ENCODE data around the gene SLF1.

DNA sequence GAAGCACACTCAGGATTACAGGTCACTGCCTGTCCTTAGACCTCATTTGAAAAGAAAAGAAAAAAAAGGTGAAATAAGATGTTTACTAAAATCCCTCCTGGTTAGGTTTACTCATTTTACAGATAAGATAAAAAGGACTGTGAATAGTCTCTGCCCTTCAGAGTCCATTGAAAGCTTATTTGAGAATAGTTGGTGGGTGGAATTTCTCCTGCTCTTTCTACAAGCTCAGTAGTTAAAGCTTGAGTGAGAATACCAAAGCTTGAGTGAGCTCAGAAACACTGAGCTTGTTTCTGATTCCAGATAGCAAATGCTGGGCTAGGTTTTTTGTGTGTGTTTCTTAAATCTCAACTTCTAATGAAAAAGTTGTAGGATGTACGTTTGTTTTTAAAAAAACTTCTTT, 106.7 kb downstream of the SLF1 start:
- no peak for TF ChIP-seq CTCF (IDR thresholded peaks at IDR 0.05; ENCODE audit: insufficient read depth, low read depth, low read length)
- TF ChIP-seq EZH2 (IDR thresholded peaks at IDR 0.05; ENCODE audit: insufficient read depth, low read length), result no peak
